ENCODE data around the gene GNG14. TPM values are rescaled to one million over a fixed set of nuclear protein-coding genes. Genes with fewer than 3 reads are reported as not detected.

The GNG14 gene
- total RNA-seq, 1 experiment from 2014 or later, result not detected

DNA sequence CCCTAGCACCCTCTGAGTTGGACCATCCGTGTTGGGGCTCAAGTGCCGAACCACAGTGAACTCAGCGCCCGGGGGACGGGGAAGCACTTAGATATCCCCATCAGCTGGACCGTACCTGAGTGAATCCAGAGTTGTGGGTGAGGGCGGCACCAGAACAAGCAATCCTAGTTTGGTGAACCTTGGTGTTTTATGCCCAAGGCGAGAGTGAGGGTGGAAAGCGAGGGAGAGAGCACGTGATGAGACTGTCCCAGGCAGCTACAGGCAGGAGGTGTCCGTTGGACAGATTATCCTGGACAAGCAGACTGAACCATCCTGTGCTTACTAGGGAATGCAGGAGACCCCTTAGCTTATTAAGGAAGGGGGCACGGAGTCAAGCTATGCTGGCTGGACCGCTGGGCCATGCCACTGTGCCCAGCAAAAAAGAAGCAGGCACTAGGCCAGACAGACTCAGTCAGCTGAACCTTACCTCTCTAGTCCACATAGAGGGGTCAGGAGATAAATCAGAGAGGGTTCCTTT lies 50.1 kb downstream of the GNG14 start:
- Histone ChIP-seq H3K4me1 (replicated peaks; ENCODE audit: insufficient read depth) (peaks cover 23% of the 10 kb centered on the region), H3K4me2 (peak overlapping the region; percentile 92), H3K27ac (no peak overlapping the region), H3K36me3 (ENCODE audit: low read depth) (peaks cover 14% of the 10 kb centered on the region), H3K4me3 (peak overlapping the region; percentile 64), H4K20me1 (ENCODE audit: insufficient read depth) (peaks cover 12% of the 10 kb centered on the region), H3F3A (ENCODE audit: insufficient read depth, low read depth) (peaks cover 22% of the 10 kb centered on the region; the same call in 1 of the 2 replicates), H3K79me2 (ENCODE audit: low read depth) (peaks cover 41% of the 10 kb centered on the region), H3K9me3 (ENCODE audit: insufficient read depth, low read depth) (no peaks in the 10 kb centered on the region), H3K9me2 (ENCODE audit: insufficient read depth) (no peaks in the 10 kb centered on the region), H2AFZ (peak overlapping the region; percentile 78), H3K27me3 (ENCODE audit: insufficient read depth, low read depth) (no peaks in the 10 kb centered on the region)
- BruUV-seq (replicated peaks), result no TSS peak
- intact Hi-C loops (cut with micrococcal nuclease; ENCODE audit: unreplicated experiment), result loop anchor here (1.0 kb wide), 2 partner anchors 37 to 57 kb away; partner anchors contain the start of genes DHPS and HOOK2
- no peak for DNase-seq
- ChIA-PET CTCF (no interaction called here), POLR2A (ENCODE audit: unreplicated experiment) (no interaction called here)
- no peak for TF ChIP-seq EZH2 (IDR thresholded peaks at IDR 0.05; ENCODE audit: low read depth)
- TF ChIP-seq, protein P1, sequence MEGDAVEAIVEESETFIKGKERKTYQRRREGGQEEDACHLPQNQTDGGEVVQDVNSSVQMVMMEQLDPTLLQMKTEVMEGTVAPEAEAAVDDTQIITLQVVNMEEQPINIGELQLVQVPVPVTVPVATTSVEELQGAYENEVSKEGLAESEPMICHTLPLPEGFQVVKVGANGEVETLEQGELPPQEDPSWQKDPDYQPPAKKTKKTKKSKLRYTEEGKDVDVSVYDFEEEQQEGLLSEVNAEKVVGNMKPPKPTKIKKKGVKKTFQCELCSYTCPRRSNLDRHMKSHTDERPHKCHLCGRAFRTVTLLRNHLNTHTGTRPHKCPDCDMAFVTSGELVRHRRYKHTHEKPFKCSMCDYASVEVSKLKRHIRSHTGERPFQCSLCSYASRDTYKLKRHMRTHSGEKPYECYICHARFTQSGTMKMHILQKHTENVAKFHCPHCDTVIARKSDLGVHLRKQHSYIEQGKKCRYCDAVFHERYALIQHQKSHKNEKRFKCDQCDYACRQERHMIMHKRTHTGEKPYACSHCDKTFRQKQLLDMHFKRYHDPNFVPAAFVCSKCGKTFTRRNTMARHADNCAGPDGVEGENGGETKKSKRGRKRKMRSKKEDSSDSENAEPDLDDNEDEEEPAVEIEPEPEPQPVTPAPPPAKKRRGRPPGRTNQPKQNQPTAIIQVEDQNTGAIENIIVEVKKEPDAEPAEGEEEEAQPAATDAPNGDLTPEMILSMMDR (conservative IDR thresholded peaks at IDR 0.05), result no peak

Other genes starting within 250 kb of the GNG14 start
- 3.3 and 3.5 TPM in 2 replicates for gene ZNF443, start 247.0 kb upstream of the GNG14 start, total RNA-seq (2021)
- gene ZNF709, start 203.2 kb upstream of the GNG14 start, total RNA-seq (2021), result 1.6 and 1.8 TPM in 2 replicates
- 8.3 and 14.8 TPM in 2 replicates for gene ZNF564, start 136.5 kb upstream of the GNG14 start, total RNA-seq (2021)
- 7.5 and 8.9 TPM in 2 replicates for gene ZNF490, start 77.2 kb upstream of the GNG14 start, total RNA-seq (2021)
- 22.4 and 27.7 TPM in 2 replicates for gene ZNF791, start 77.1 kb upstream of the GNG14 start, total RNA-seq (2021)
- 41.5 and 48.2 TPM in 2 replicates for gene MAN2B1, start 21.3 kb upstream of the GNG14 start, total RNA-seq (2021)
- gene WDR83, start 21.2 kb upstream of the GNG14 start, total RNA-seq (2021), result 12.9 and 21.2 TPM in 2 replicates
- 106 and 121 TPM in 2 replicates for gene DHPS, start 6.1 kb upstream of the GNG14 start, total RNA-seq (2021)
- 21.0 and 21.9 TPM in 2 replicates for gene FBXW9, start 8.6 kb downstream of the GNG14 start, total RNA-seq (2021)
- 67.4 and 77.5 TPM in 2 replicates for gene TNPO2, start 35.9 kb downstream of the GNG14 start, total RNA-seq (2021)
- 173 and 194 TPM in 2 replicates for gene TRIR, start 46.7 kb downstream of the GNG14 start, total RNA-seq (2021)
- gene GET3, start 49.5 kb downstream of the GNG14 start, total RNA-seq (2021), result 72.8 and 81.9 TPM in 2 replicates
- gene BEST2, start 63.8 kb downstream of the GNG14 start, total RNA-seq (2021), result not detected in 2 replicates
- gene HOOK2, start 87.6 kb downstream of the GNG14 start, total RNA-seq (2021), result 109 and 127 TPM in 2 replicates
- 70.7 and 87.0 TPM in 2 replicates for gene JUNB, start 103.5 kb downstream of the GNG14 start, total RNA-seq (2021)
- 268 and 271 TPM in 2 replicates for gene PRDX2, start 113.8 kb downstream of the GNG14 start, total RNA-seq (2021)
- gene THSD8, start 114.1 kb downstream of the GNG14 start, total RNA-seq (2021), result 28.8 and 30.0 TPM in 2 replicates
- gene RNASEH2A, start 118.6 kb downstream of the GNG14 start, total RNA-seq (2021), result 38.6 and 60.4 TPM in 2 replicates
- 0.78 and 1.0 TPM in 2 replicates for gene RTBDN, start 146.6 kb downstream of the GNG14 start, total RNA-seq (2021)
- 11.4 and 11.9 TPM in 2 replicates for gene MAST1, start 150.5 kb downstream of the GNG14 start, total RNA-seq (2021)
- 68.4 and 81.0 TPM in 2 replicates for gene DNASE2, start 193.5 kb downstream of the GNG14 start, total RNA-seq (2021)
- 0.22 and 0.25 TPM in 2 replicates for gene KLF1, start 199.2 kb downstream of the GNG14 start, total RNA-seq (2021)
- gene GCDH, start 203.2 kb downstream of the GNG14 start, total RNA-seq (2021), result 23.2 and 27.8 TPM in 2 replicates
- gene SYCE2, start 231.3 kb downstream of the GNG14 start, total RNA-seq (2021), result 2.1 and 2.6 TPM in 2 replicates
- 53.7 and 76.5 TPM in 2 replicates for gene FARSA, start 245.7 kb downstream of the GNG14 start, total RNA-seq (2021)

Data from PC-9 (cell line).